Stimulated activated CD8-positive, alpha-beta memory T cell treated with anti-CD3 and anti-CD28 coated beads, Interleukin-2, amount 100 ng/mL, for 1 hour (primary cell): ENCODE results near the gene C2orf81.
"Not testable (repeated sequence)": the region's sequence is repeated elsewhere in the genome, so short reads cannot be mapped to it uniquely, and the experiment has no call there.

ENCODE experiments used
- DNase-seq, 2 donors: peaks; one replicate each; pipeline ENCODE4 v3.0.0-alpha.2; 2020; ENCODE audit warnings: low read depth in 2 of 2

C2orf81 gene

DNA sequence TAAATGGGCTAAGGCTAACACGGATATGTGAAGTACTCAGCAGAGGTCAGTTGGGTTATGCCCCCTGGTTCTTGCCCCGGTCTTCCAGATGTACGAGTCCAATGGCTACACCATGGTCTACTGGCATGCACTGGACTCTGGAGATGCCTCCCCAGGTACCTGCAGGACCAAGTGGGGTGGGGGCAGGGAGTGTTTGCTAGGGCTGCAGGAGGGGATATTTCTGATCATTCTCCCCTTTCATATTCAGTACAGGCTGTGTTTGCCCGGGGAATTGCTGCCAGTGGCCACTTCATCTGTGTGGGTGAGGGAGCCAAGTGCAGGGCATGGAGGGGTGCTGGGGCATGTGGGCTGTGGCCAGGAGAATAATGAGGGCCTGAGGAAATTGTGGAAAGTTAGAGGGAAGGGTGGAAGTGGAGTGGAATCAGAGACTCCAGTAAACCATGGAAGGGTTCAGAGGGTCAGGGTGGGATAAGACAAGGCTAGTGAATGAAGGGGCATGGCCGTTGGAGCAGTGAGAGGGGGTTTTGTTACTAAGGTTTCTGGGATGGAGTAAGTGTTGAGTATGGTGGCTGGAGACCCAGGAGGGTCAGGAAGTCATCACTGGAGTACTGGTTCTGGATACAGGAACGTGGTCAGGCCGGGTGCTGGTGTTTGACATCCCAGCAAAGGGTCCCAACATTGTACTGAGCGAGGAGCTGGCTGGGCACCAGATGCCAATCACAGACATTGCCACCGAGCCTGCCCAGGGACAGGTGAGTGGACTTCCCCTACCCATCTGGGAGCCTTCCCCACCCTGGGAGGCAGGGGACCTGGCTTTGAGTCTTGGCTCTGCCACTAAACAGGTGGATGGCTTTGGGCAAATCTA lies 2.0 kb upstream of the C2orf81 start:
- DNase-seq: no peak

DNA sequence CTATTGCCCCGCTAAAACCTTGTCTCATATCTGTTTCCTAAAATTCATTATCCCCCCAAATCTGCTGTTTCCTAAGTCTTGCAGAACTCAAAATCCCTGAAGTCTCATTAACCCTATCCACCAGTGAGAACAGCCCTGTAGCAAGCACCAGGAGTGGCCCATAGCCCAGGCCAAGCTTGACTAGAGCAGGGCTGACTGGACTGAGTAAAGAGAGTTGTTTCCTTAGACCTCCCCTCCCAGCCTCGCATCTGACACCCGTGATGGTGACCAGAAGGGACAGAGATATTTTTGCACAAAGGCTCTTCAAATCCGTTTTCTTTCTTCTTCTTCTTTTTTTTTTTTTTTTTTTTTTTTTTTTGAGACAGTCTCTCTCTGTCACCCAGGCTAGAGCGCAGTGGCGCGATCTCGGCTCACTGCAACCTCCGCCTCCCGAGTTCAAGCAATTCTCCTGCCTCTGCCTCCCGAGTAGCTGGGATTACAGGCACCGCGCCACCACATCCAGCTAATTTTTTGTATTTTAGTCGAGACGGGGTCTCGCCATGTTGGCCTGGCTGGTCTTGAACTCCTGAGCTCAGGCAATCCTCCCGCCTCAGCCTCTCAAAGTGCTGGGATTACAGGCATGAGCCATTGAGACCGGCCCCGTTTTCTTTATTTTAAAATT lies 846 bp downstream of the C2orf81 start:
- DNase-seq: not testable (repeated sequence)

DNA sequence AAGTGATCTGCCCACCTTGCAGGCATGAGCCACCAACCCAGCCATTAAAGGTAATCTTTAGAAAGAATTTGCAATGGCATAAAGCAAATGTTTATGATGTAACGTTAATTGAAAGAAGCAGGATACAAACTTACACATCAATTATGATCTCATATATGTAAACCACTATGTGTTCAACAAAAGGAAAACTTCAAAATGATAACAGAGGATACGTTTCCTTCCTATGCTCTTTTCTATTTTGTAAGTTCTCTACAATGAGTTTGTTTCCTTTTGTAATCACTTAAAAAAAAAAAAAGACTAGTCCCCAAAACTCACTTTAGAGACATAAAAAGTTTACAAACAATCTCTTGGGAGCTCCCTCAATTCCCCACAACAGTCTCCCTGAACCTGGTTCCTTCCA lies 1.4 kb downstream of the C2orf81 start:
- no peak for DNase-seq

DNA sequence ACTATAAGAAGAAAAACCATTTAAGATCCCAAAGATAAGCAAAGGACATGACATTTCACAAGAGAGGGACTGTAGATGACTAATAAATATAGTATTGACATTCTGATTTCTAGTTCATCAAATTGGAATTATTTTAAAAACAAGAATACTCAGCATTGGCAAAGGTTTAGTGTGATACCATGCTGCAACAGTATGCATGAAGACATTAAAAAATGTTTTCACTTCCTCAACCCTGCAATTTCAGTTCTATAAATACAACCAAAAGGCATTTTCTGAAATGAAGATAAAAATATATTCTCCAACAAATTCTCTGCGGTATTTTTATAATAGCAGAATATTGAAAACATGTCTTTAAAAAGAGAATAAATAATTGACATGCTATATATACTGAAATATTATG lies 2.1 kb downstream of the C2orf81 start:
- no peak for DNase-seq

DNA sequence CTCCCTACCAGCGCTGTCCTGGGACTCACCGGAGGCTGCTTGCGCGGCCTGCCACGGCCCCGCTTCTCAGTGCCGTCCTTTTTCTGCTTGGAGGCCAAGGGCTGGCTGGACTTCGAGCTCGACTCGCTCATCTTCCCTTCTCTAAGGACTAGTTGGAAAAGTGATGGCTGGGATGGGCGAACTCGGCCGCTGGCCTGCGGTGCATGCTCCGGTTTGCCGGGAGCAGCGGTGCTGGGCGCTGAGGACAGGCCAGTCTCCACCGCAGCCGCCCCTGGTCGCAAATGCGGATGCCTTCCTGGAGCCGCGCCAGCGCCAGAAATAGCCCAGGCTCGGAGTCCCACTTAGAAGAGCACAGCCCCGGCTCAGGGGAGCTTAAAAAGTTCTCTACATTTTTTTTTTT lies 3.1 kb downstream of the C2orf81 start:
- no peak for DNase-seq

DNA sequence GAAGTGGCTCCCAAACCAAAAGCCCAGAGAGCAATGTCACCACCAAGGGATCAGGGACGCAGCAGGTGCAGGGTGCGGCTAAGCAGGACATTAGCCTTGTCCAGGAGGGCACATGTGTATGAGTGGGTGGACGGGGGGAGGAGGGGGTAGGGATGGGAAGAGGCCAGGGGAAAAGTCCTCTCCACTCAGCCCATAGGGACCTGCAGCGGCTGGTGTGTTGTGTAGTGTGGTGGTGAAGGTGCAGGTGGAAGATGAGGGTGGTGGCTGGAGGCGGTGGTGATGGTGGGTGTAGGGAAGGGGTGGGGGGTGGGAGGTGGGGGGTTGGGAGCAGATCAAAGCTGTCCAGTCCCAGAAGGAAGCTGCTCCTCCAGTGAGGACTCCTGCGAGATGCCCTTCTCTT lies 3.7 kb downstream of the C2orf81 start:
- no peak for DNase-seq

DNA sequence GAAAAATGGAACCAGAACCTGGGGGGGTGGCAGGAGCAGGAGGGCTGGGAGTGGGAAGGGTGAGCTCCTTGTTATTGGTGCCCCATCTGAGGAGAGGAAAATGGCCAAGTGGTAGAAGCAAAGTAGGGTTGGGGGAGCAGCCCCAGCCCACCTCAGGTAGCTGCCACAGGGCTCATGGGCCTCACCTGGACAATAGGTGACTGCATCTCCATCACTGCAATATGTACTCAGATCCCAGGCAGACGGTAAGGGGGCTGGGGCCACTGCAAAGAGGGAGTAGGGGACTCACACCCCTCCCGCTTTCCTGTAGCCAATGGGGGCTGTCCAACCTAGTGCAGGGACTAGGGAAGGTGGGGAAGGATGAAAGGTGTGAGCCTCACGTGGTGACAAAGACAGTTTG lies 4.2 kb downstream of the C2orf81 start:
- DNase-seq: no peak

DNA sequence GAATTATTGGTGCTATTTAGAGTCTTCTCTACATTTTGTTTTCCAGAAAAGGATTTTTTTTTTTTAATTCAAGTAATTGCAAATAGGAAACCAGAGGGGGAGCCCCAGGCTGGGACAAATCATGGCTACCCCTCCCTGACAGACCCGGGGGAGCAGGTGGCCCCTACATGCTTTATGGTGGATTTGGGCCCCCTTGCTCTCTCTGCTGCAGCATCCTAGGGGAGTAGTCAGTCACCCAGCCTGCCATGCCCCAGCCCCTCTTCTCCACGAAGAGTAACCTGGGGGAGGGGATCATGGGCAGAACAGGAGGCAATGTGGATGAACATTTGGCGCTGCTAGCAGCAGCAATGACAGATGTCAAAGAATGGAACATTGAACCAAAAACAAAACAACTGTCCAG lies 4.6 kb downstream of the C2orf81 start:
- DNase-seq: no peak

DNA sequence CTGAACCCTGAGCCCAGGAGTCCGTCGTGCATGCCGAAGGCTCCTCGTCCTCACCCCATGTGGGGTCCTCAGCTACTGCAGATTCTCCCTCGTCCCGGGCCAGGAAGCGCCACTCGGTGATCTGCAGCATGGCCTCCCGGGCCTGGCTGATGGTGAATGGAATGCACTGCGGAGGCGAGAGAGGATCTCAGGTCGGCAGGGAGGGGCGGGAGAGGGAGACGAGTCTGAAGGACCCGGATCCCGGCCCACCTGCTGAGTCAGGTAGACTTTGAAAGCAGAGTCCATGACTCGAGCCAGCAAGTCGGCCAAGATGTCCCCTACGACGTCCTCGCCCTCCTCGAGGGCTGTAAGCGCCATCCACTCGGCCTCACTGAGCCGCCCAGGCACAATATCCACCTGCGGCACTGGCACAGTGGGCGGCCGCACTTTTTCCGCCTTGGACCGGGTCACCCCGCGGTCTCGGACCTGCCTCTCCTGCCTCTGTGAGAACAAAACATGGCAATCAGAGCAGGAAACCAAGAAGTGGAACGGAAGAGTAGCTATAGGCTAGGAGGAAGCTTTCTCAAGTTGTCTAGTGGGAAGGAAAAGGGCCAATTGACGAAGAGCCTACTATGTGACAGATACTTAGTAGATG lies 5.5 kb downstream of the C2orf81 start:
- no peak for DNase-seq

DNA sequence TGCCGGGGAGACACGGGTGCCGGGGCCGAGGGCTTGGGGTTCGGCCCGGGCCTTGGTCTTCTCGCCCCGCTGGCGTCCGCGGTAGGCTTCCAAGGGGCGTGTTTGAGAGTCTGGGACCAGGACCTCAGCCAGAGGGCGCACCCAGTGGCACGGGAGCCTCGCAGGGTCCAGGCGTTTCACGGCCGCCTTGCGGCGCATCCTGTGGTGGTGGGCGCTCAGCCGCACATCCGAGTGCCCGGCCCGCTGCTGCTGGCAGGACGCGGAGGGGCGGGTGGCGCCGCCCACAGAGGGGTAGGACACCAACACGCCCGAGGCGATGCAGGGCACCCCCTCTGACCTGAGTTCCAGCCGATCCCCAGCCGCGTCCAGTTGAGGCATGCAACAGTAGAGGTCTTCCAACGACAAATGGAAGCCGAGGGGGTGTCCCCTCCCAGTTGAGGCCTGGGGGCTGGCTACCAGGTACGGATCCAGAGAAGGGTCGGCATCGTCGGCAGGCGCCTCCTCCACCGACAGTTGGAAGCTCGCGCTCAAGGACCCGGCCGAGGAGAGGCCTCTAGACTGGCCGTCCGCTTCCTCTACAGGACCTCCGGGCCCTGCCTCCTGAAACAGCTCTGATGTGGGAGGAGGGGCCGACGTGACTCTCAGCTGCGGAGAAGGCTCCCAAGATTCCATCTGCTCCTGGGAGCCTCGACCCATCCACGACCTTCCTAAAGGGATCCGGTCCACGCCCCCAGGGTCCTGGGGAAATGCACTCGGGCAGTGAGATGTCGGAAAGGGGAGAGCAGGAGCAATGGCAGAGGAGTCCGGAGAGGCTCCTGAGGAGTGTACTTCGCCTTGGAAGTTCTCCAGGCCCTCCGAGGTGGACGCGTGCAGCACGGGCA lies 6.3 kb downstream of the C2orf81 start:
- DNase-seq: no peak

DNA sequence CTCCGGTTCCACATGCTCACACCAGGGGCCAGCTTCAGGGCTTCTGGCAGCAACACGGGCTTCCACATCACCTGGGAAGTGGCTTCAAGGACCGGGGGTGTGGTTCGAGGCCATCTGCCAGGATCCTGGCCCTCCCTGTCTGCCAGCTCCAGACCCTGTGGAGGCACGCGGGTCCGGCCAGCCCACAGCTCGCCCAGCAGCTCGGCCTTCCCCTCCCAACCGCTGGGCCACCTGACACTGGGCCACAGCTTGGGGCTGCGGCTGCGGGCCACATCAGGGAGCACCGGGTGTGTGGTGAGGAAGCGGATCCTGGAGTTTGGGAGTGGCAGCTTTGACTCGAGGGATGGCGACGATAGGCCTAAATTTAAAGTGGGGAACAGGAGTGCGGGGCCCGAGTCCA lies 7.0 kb downstream of the C2orf81 start:
- DNase-seq: no peak

DNA sequence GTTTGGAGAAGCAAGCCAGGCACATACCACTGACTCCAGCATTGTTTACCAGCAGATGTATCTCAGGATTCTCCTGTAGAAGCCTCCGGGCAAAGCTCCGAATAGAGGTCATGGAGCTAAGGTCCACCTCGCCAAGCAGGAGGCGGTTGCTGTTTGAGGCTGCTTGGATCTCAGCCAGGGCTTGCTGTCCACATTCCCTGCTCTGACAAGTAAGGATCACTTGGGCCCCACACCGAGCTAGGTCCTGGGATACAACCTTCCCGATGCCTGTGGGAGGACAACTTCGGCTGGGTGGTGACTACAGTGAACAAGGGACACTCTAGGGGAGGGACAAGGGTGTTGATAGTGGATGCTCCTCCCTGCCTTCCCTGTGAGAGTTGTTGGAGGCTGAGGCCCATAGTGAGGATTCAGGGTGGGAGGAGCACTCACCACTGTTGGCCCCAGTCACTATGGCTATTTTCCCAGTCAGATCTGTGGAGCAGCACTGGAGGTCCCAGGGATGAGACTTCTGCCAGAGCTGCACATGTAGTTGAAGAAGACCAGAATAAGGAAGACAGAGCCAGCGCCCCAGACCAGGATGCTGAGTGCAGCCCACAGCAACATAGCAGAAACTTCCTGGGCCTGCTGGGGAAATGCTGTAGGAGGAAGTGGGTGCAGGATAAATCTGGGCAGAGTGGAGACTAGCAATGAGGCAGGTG lies 8.3 kb downstream of the C2orf81 start:
- DNase-seq: no peak

DNA sequence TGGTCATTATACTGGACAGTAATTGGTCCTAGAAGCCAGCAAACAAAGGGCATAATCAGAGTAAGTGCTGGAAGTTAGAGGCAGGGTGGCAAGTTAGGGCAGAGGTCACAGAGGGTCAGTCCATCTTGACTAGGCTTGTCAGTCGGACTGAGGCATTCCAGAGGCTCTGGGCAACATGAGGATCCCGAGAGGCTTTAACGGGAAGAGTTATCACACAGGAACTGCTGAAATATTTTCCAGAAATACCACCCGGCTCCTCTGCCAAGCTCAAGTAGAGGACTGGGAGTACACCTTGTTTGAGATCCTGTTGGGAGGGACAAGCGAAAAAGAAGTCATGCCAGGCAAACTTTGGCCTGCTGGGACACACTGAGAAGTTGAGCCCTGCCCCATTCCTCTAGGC lies 13.7 kb downstream of the C2orf81 start:
- DNase-seq: no peak

DNA sequence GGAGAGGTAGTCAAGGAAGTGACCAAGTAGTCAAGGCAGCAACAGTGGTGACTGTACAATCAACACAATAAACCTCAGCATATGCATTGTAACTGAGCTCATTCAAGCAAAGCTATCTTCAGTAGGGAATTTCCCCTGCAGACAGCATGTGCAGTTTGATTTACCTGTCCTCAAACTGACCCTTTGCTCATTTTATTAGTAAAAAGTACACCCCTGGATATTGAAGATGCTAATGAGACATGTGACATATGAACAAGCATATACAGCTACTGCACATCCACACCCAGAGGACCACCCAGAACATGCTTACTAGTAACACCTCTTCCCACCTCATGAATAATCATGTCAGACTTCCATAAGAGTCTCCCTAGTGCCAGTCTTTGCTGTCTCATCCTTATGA lies 15.4 kb downstream of the C2orf81 start:
- no peak for DNase-seq

DNA sequence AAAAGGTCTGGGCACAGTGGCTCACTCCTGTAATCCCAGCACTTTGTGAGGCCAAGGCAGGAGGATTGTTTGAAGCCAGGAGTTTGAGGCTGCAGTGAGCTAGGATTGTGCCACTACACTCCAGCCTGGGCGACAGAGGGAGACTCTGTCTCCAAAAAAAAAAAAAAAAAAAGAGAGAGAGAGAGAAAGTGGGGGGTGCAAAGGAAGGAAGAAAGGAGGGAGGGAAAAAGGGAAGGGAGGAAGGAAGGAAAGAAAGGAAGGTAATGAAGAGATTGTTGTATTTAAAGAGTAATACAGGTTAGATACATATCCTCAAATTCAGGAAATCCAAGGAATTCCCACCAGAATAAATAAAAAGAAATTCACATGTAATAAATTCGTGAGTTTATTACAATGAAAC lies 19.5 kb downstream of the C2orf81 start:
- DNase-seq: no peak

DNA sequence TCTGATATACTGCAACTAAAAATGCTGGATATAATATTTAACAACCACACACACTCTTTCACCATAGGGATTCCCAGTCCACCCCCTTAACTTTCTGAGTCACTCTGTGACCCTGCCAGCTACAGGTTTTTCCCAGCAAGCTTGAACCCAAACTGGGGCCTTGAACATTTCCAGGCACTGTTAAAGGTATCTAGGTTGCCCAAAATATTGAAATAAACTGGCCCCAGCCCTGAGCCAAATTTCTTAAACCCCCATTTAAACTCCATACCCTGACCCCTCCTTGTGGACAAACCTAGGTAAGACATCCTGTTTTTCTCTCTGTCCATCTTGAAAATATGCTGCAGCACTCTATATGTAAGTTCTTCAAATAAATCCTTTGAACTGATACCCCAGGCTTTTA lies 21.6 kb downstream of the C2orf81 start:
- no peak for DNase-seq

DNA sequence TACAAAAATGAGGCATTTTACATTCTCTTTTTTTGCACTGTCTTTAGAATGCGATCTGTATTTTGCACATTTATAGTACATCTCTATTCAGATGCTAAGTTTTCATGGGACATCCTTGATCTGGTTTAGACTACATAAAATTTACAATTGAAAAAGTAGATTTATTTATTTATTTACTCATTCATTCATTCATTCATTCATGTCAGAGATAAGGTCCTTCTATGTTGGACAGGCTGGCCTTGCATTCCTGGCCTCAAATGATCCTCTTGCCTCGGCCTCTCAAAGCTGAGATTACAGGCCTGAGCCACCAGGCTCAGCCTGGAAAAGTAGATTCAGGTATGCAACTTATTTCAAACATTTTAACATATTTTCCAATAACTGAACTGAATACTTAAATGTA lies 25.3 kb downstream of the C2orf81 start:
- no peak for DNase-seq

DNA sequence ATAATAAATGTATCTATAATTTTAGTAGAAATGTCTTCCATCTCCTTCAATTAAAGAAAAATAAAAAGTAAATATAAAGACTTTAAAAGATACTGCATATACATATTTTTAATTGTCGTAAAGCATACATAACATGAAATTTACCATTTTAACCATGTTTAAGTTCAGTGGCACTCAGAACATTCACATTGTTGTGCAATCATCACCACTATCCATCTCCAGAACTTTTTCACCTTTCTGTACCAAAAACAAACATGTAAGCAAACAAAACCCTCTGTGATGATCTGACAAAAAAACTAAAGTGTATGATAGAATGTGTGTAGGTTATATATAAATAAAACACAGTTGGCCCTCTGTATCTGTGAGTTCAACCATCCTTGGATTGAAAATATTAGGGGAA lies 27.9 kb downstream of the C2orf81 start:
- no peak for DNase-seq

DNA sequence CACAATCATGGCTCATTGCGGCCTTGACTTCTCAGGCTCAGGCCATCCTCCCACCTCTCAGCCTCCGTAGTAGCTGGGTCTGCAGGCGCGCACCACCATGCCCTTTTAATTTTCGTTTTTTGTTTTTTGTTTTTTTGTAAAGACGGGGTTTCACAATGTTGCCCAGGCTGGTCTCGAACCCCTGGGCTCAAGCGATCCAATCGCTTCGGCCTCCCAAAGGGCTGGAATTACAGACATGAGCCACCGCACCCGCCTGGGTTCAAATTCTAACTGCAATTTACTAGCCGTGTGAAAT lies 29.0 kb downstream of the C2orf81 start:
- DNase-seq: no peak

DNA sequence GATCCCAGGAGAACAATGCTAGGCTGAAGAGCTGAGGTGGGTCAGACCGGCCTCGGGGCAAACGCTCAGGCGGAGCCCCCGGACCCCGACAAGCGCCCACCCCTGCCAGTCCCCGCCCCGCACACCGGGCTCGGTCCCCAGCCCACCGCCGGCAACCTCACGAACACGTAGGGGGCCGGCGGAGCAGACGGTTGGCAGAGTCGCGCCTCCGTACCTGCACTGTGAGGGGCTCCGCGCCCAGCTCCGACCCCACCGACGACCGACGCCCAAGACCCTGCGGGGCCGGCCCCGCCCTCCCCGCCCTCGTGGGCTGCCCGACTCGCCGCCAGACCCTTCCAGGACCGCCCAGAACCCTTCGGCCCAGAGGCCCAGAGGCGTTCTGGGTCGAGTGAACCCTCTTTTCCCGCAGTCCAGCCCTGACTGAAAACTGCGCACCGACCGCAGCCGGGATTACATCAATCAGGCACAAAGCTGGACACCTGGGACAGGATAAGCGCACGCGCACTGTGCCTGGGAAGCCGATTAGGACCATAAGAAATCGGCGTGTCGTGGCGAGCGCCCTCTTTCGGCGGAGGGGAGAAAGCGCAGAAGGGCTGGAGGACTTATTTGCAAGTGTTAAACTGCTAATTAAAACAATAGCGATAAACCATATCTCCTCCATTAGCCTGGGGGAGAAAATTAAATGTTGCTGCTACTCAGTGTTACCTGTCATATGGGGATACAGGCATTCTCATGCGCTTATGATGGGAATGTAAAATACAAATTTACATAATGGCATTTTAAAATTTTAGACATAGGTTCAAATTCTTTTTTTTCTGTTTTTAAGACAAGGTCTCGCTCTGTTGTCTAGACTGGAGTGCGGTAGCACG lies 29.6 kb downstream of the C2orf81 start:
- DNase-seq: peak; percentile 90 to 93

DNA sequence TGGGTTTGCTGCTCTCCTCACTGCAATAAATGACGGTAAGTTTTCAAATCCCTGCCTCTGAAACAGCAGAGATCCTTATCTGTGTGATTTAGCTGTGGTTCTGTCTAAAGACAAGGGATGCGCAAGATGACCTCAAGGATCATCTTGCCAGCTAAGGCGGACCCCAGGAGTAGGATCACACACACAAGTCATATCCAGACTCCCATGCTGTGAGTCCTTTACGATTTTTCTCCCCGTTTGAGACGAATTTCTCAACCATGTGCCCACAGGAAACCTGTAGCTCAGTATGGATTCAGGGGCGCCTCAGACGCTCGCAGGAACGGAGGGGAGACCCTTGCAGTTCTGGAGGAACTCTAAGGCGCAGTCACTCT lies 30.2 kb downstream of the C2orf81 start:
- DNase-seq: no peak
